Measurements from ENCODE around the gene PRSS1.

Gene PRSS1

DNA sequence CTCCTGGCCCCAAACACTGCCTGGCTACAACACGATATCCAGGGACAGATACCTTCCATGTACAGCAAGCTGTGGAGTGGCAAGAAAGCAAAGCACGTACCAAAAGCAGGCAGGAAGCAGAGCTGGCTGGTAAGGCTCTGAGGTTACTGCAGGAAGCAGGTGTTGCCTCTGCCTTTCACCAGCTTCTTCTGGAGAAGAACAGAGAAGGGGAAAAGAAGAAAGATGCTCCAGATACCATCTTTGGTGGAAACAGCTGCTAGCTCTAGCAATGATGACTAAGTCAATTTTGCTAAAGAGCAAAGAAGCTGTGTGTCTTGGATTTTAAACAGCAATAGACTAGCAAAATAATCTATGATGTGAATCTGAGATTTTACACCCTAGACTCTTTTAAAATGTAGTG is 34.9 kb upstream of the PRSS1 start:
- no peak for TF ChIP-seq Cebpa-rat (IDR thresholded peaks at IDR 0.05)
- peak overlapping the region in 9 of 11 experiments; percentile 34 to 88 (median 69); a peak in 19 of 22 replicates for H3K4me2 ChIP-seq

GRCh38 chr7:142716596-142716995 is 32.7 kb upstream of the PRSS1 start:
- no peaks in the 10 kb centered on the region for H3K9me3 ChIP-seq (replicated peaks in 1 of 11)
- H3K4me2 ChIP-seq, result peak overlapping the region in 9 of 11 experiments; percentile 34 to 88 (median 69); a peak in 18 of 22 replicates
- no peaks in the 10 kb centered on the region for H3K36me3 ChIP-seq
- no peaks in the 10 kb centered on the region for H3K27me3 ChIP-seq
- H3K4me3 ChIP-seq, result no peak overlapping the region
- no peak overlapping the region for H3K9ac ChIP-seq
- no peak for TF ChIP-seq Cebpa-rat (IDR thresholded peaks at IDR 0.05)
- no peaks in the 10 kb centered on the region for H4K20me1 ChIP-seq
- H3K4me1 ChIP-seq, result peaks cover 0 to 100% (median 75%) of the 10 kb centered on the region in 10 experiments; a peak in 17 of 20 replicates
- H3K27ac ChIP-seq, result peak overlapping the region in 3 of 11 experiments; percentile 69 to 82 (median 70); a peak in 4 of 22 replicates

More for the DNA sequence above, 34.9 kb upstream of the PRSS1 start:
- Histone ChIP-seq H4K20me1 (no peaks in the 10 kb centered on the region), H3K9me3 (replicated peaks in 1 of 11) (no peaks in the 10 kb centered on the region), H3K27me3 (no peaks in the 10 kb centered on the region), H3K9ac (peak overlapping the region in 5 of 11 experiments; percentile 21 to 63 (median 42); a peak in 7 of 22 replicates), H3K4me3 (no peak overlapping the region), H3K27ac (peak overlapping the region in 8 of 11 experiments; percentile 40 to 82 (median 72); a peak in 15 of 22 replicates), H3K36me3 (no peaks in the 10 kb centered on the region), H3K4me1 (peaks cover 0 to 86% (median 72%) of the 10 kb centered on the region in 10 experiments; a peak in 17 of 20 replicates)

DNA sequence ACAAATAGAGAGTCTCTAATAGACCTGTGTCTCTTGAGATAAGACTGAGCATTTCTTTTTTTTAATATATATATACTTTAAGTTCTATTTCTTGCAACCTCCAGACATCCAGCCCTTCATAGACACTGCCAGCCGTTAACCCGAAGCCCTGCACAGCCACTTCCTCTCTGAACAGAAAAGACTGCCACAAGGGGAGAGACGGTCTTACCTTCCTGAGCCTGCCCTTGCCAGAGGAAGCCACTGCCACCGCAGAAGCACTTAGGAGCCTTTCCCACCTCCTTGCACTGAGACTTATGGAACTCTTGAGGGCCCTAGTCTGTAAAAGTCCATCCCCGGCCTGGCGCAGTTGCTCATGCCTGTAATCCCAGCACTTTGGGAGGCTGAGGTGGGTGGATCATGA is 31.8 kb upstream of the PRSS1 start:
- Histone ChIP-seq H3K27me3 (no peaks in the 10 kb centered on the region), H3K4me1 (peaks cover 0 to 92% (median 67%) of the 10 kb centered on the region in 10 experiments; a peak in 17 of 20 replicates), H4K20me1 (no peaks in the 10 kb centered on the region), H3K4me3 (no peak overlapping the region), H3K4me2 (peak overlapping the region in 9 of 11 experiments; percentile 34 to 88 (median 57); a peak in 16 of 22 replicates), H3K27ac (peak overlapping the region in 5 of 11 experiments; percentile 8 to 82 (median 69); a peak in 6 of 22 replicates), H3K36me3 (no peaks in the 10 kb centered on the region), H3K9me3 (replicated peaks in 1 of 11) (no peaks in the 10 kb centered on the region), H3K9ac (no peak overlapping the region)
- TF ChIP-seq Cebpa-rat (IDR thresholded peaks at IDR 0.05), result no peak

- H3K9ac ChIP-seq, result no peak overlapping the region
- no peaks in the 10 kb centered on the region for H3K27me3 ChIP-seq
- no peak for TF ChIP-seq Cebpa-rat (IDR thresholded peaks at IDR 0.05)
- no peaks in the 10 kb centered on the region for H3K9me3 ChIP-seq (replicated peaks in 1 of 11)
- H3K4me3 ChIP-seq, result no peak overlapping the region
- H4K20me1 ChIP-seq, result no peaks in the 10 kb centered on the region
- H3K4me2 ChIP-seq, result peak overlapping the region in 6 of 11 experiments; percentile 50 to 88 (median 64); a peak in 8 of 22 replicates
- no peaks in the 10 kb centered on the region for H3K36me3 ChIP-seq
- H3K27ac ChIP-seq, result peak overlapping the region in 1 of 11 experiments; percentile 82; a peak in 1 of 22 replicates
- peaks cover 0 to 83% (median 58%) of the 10 kb centered on the region in 10 experiments; a peak in 17 of 20 replicates for H3K4me1 ChIP-seq
Measured at GRCh38 chr7:142718313-142718712, 31.0 kb upstream of the PRSS1 start.

GRCh38 chr7:142720172-142720773 is 29.0 kb upstream of the PRSS1 start:
- Histone ChIP-seq H3K4me3 (no peak overlapping the region), H3K9ac (no peak overlapping the region), H3K27ac (peak overlapping the region in 1 of 11 experiments; percentile 2; a peak in 1 of 22 replicates), H3K36me3 (no peaks in the 10 kb centered on the region), H4K20me1 (no peaks in the 10 kb centered on the region), H3K27me3 (no peaks in the 10 kb centered on the region), H3K9me3 (replicated peaks in 1 of 11) (no peaks in the 10 kb centered on the region), H3K4me2 (peak overlapping the region in 9 of 11 experiments; percentile 2 to 88 (median 35); a peak in 16 of 22 replicates), H3K4me1 (peaks cover 0 to 64% (median 39%) of the 10 kb centered on the region in 10 experiments; a peak in 16 of 20 replicates)
- TF ChIP-seq Cebpa-rat (IDR thresholded peaks at IDR 0.05), result no peak

GRCh38 chr7:142720986-142721385 is 28.3 kb upstream of the PRSS1 start:
- Histone ChIP-seq H3K9me3 (replicated peaks in 1 of 11) (no peaks in the 10 kb centered on the region), H4K20me1 (no peaks in the 10 kb centered on the region), H3K4me2 (peak overlapping the region in 10 of 11 experiments; percentile 2 to 88 (median 33); a peak in 18 of 22 replicates), H3K27me3 (no peaks in the 10 kb centered on the region), H3K27ac (peak overlapping the region in 1 of 11 experiments; percentile 2; a peak in 1 of 22 replicates), H3K4me1 (peaks cover 0 to 56% (median 32%) of the 10 kb centered on the region in 10 experiments; a peak in 16 of 20 replicates), H3K4me3 (no peak overlapping the region), H3K36me3 (no peaks in the 10 kb centered on the region), H3K9ac (0 out of 22 replicates have a peak overlapping the region, but pooled peaks of 1 of the 11 experiments have one; percentile 23)
- no peak for TF ChIP-seq Cebpa-rat (IDR thresholded peaks at IDR 0.05)

DNA sequence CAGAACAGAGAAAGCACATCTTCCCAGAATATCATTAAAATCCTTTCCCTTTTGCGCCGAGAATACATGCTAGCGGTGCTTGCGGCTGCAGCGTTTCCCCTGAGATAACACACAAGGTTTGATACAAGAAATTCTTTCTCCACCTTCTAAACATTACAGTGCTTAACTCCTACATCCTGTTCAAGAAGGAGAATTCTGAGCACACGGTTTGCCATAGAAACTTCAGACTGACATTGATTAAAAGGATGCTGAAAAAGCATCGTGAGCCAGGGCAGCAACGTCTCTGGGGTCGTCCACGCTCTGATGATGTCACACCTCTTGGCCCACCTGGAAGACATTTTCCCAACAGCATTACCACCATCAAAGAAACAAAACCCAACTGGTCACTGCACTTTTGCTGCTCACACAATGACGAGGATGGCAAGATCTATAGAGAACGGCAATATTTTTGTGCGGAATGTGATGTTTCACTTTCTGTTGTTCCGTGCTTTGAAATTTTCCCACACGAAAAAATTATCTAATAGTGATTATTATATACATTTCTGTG is 27.0 kb upstream of the PRSS1 start:
- Histone ChIP-seq H3K4me2 (no peak overlapping the region), H3K4me3 (no peak overlapping the region)
- no peak for TF ChIP-seq Cebpa-rat (IDR thresholded peaks at IDR 0.05)

GRCh38 chr7:142733271-142733670 is 16.0 kb upstream of the PRSS1 start:
- Histone ChIP-seq H3K9me3 (replicated peaks in 1 of 11) (peaks cover 0 to 8% (median 0%) of the 10 kb centered on the region in 11 experiments; a peak in 3 of 22 replicates), H3K36me3 (no peaks in the 10 kb centered on the region), H3K4me3 (no peak overlapping the region), H3K9ac (no peak overlapping the region), H3K27me3 (no peaks in the 10 kb centered on the region), H3K27ac (no peak overlapping the region), H4K20me1 (no peaks in the 10 kb centered on the region), H3K4me2 (no peak overlapping the region), H3K4me1 (no peaks in the 10 kb centered on the region)
- TF ChIP-seq Cebpa-rat (IDR thresholded peaks at IDR 0.05), result no peak

More for the DNA sequence above, 27.0 kb upstream of the PRSS1 start:
- H3K27me3 ChIP-seq, result no peaks in the 10 kb centered on the region
- H3K4me1 ChIP-seq, result peaks cover 0 to 43% (median 18%) of the 10 kb centered on the region in 10 experiments; a peak in 16 of 20 replicates
- H3K9ac ChIP-seq, result no peak overlapping the region
- peaks cover 0 to 9% (median 0%) of the 10 kb centered on the region in 11 experiments; a peak in 2 of 22 replicates for H3K9me3 ChIP-seq (replicated peaks in 1 of 11)
- no peaks in the 10 kb centered on the region for H3K36me3 ChIP-seq
- no peak overlapping the region for H3K27ac ChIP-seq
- no peaks in the 10 kb centered on the region for H4K20me1 ChIP-seq

- Histone ChIP-seq H3K27me3 (no peaks in the 10 kb centered on the region), H3K4me3 (no peak overlapping the region), H3K4me1 (peaks cover 0 to 34% (median 19%) of the 10 kb centered on the region in 10 experiments; a peak in 15 of 20 replicates), H3K4me2 (peak overlapping the region in 9 of 11 experiments; percentile 15 to 74 (median 57); a peak in 16 of 22 replicates), H3K36me3 (no peaks in the 10 kb centered on the region), H3K27ac (no peak overlapping the region), H4K20me1 (no peaks in the 10 kb centered on the region), H3K9ac (no peak overlapping the region), H3K9me3 (replicated peaks in 1 of 11) (no peaks in the 10 kb centered on the region)
- no peak for TF ChIP-seq Cebpa-rat (IDR thresholded peaks at IDR 0.05)
Measured at GRCh38 chr7:142739923-142740492, 9.3 kb upstream of the PRSS1 start.

All from BLaER1 treated with 17β-estradiol and CSF1 and Interleukin-3, amounts not matched to agents 10 nM and 100 nM (cell line).